Heart left ventricle (tissue), 16 donors: ENCODE results near the gene SLC12A4. TPM values are rescaled to one million over a fixed set of nuclear protein-coding genes. Genes with fewer than 3 reads are reported as not detected.

Experiments used
- ATAC-seq, 4 donors: fragments of 200-7000 bp; cut with Tn5 transposase; one replicate each; pipeline ENCODE4 v1.9.1; 2020 to 2022; ENCODE audit warnings: moderate library complexity in 4 of 4, mild to moderate bottlenecking in 3 of 4, moderate number of reproducible peaks in 1 of 4
- DNase-seq, 5 donors: peaks; one replicate each; pipeline ENCODE4 v3.0.0-alpha.2; 2020
- H3K27ac ChIP-seq, 12 donors: fragments of 200-600 bp; sonication (generic) in 4 of 12; one replicate each; pipeline versions ENCODE4 v1.5.0 to v1.8.0; 2016 to 2022; ENCODE audit warnings: mild to moderate bottlenecking in 2 of 12
- H3K27me3 ChIP-seq, 9 donors: fragments of 200-600 bp; sonication (generic) in 2 of 9; one replicate each; pipeline versions ENCODE4 v1.5.1 to v1.8.0; 2016 to 2022; ENCODE audit warnings: mild to moderate bottlenecking in 3 of 9
- H3K36me3 ChIP-seq, 9 donors: fragments of 200-600 bp; sonication (generic) in 2 of 9; one replicate each; pipeline versions ENCODE4 v1.5.0 to v1.8.0; 2018 to 2022; ENCODE audit warnings: mild to moderate bottlenecking in 2 of 9
- H3K4me1 ChIP-seq, 12 donors: fragments of 200-600 bp; sonication (generic) in 4 of 12; one replicate each; pipeline versions ENCODE4 v1.5.0 to v1.8.0; 2016 to 2022; ENCODE audit warnings: mild to moderate bottlenecking in 3 of 12
- H3K4me3 ChIP-seq, 12 donors: fragments of 200-600 bp; sonication (generic) in 4 of 12; one replicate each; pipeline versions ENCODE4 v1.5.0 to v1.8.0; 2017 to 2022; ENCODE audit warnings: mild to moderate bottlenecking in 9 of 12, moderate library complexity in 4 of 12
- H3K9me3 ChIP-seq, 12 donors: fragments of 200-600 bp; sonication (generic) in 4 of 12; one replicate each; pipeline versions ENCODE4 v1.5.0 to v1.8.0; 2016 to 2022; ENCODE audit warnings: mild to moderate bottlenecking in 1 of 12
- CTCF ChIP-seq, 12 donors: fragments of 200-600 bp; sonication (generic) in 4 of 12; IDR thresholded peaks; one replicate each; pipeline versions ENCODE4 v1.5.0 to v1.8.0; 2018 to 2022; ENCODE audit warnings: antibody characterized with exemption in 12 of 12, mild to moderate bottlenecking in 5 of 12
- POLR2A ChIP-seq, 2 donors: fragments of 450-650 bp; IDR thresholded peaks; one replicate each; pipeline ENCODE4 v1.6.1; 2017; ENCODE audit warnings: antibody characterized with exemption in 2 of 2, mild to moderate bottlenecking in 2 of 2, moderate library complexity in 2 of 2
- WGBS, 4 donors: extraction: QIAGEN DNeasy Blood & Tissue Kit in 2 of 4; methylation state at CpG; one replicate each; pipeline versions ENCODE4 v1.1.5 to v1.1.7; 2013 to 2018; 5-methylcytosine and 5-hydroxymethylcytosine counted together
- intact Hi-C, 10 donors: fragments of 100-400 bp; cut with DNase I; formaldehyde crosslinking; loops; one replicate each; pipeline versions ENCODE4 v1.11.1 to v1.14.2; 2022
- polyA plus RNA-seq, 2 donors: library from polyadenylated mRNA; stranded (reverse); fragments of 200-250 nt; gene quantifications; one replicate each; pipeline ENCODE4 v1.2.3, GENCODE V29; 2013
- total RNA-seq, 9 donors: library from RNA; depleted of rRNA in 2 of 9; stranded (reverse); fragments of >200 nt in 2 of 9; fragmentation: NEBNext Ultra II Directional in 3 of 9; extraction: Animal tissue kit (Norgen Biotek cat#: 25700) in 3 of 9; gene quantifications; one replicate each; pipeline versions ENCODE4 v1.1.0 to v1.2.4, GENCODE V29; 2016 to 2023
- donor health status: ischemic (EF 13 %, LVEDD 7.1; RV severe dilation, severe dysfunction).
- donor health status: healthy with polysubstance abuse.
- donor health status: DM: no; HTN: yes; CAD: no.
- donor health status: DM: no; HTN: no; CAD: no.
- donor health status: ischemic (EF 25% LVEDD 6.9; RV normal size, moderate dysfunction).
- donor health status: ischemic (EF 25% LVEDD 5.7; RV mildly dilated, moderate dysfunction).
- donor health status: healthy.
- donor health status: DM: yes; HTN: yes; CAD: no.
- donor health status: ischemic (EF 35%, LVEDD 5.7; RV mildly dilated, moderate dysfunction).
- donor health status: nonischemic (EF 11% LVEDD 7.7; RV severe dilation, severe dysfunction).
- donor health status: DM: yes; HTN: yes; CAD: no.
- donor health status: PGD.
- donor health status: ischemic (EF 29% LVEDD 5.4; RV normal size, mild dysfunction).
- donor health status: nonischemic (EF 23%, LVEDD 6.1; RV moderate dilation, normal function).

Gene SLC12A4
- total and polyA plus RNA-seq, 11 donors = 64.6 to 92.2 (median 85.9) TPM

DNA sequence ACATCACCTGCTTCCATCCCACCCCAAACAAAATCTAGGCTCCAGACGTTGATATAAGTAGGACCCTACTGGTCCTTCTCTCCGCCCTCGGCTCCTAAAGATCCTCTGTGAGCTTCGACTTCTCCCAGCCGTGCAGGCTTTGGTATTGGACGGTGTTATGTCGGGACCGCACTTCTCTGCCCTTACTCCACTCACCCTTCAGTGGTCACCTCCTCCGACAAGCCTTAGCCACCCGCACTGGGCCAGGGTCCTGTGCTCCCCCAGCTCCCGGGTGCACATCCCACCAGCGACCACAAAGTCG, 33.4 kb downstream of the SLC12A4 start:
- H3K4me3 ChIP-seq = peak overlapping the region in 11 of 12 donors; percentile 57 to 98 (median 75)
- H3K9me3 ChIP-seq = no peaks in the 10 kb centered on the region
- H3K4me1 ChIP-seq = peaks cover 0 to 38% (median 23%) of the 10 kb centered on the region in 12 donors
- DNase-seq (no peak), ATAC-seq (peak; percentile 2 to 5 (median 3))
- TF ChIP-seq CTCF (IDR thresholded peaks at IDR 0.05) (no peak), POLR2A (IDR thresholded peaks at IDR 0.05) (no peak)
- H3K27me3 ChIP-seq = no peaks in the 10 kb centered on the region
- H3K36me3 ChIP-seq = peaks cover 0 to 58% (median 27%) of the 10 kb centered on the region in 9 donors
- intact Hi-C loops = loop anchor here in 5 of 10 donors (1.0 to 10.0 kb wide), 4 partner anchors 33 to 410 kb away; partner anchors contain the start of genes RIPOR1 (in 2 of the 5) and SLC12A4 (in 1 of the 5)
- H3K27ac ChIP-seq = peak overlapping the region in 11 of 12 donors; percentile 87 to 99 (median 93)
- 19 to 36% (median 32%) methylated on average over 13 of the region's 13 CpGs for WGBS, 4 donors

DNA sequence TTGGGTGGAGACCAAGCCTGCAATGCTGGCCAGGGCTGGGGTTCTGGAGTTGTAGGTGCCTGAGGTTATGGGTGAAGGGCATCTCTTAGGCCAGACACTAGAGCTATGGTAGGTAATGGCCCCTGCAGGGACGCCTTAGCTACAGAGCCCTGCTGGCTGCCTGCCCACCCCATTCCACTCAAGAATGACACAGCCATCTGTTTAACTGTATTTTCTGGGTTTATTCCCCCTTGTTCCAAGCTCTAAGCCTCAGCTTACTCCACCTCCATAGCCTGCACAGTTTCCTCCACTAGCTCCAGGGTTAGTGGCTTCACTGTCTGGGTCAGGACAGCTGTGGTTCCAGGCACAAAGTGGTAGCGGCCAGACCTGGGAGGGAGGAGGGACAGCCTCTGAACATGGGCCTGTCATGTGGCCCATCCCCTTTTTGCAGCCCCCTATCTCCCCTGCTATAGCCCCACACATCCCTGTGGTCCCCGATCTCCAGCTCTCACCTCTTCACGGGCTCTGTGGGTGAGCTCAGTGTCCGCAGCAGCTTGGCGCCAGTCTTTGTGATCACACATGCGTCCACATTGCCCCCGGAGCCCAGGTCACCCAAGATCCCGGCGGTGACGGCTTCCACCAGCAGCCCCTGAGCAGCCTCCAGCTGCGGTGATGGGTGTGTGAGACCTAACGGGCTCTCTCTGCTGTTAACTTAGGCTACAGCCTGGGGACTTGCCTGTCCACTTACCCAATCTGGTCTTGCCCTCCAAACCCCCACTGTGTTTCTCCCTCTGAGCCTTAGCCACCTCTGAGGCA, 33.9 kb downstream of the SLC12A4 start:
- Histone ChIP-seq H3K27me3 (no peaks in the 10 kb centered on the region), H3K4me3 (peak overlapping the region in 10 of 12 donors; percentile 57 to 98 (median 77)), H3K4me1 (peaks cover 0 to 32% (median 23%) of the 10 kb centered on the region in 12 donors), H3K27ac (peak overlapping the region in 10 of 12 donors; percentile 87 to 99 (median 93)), H3K9me3 (no peaks in the 10 kb centered on the region), H3K36me3 (peaks cover 0 to 58% (median 25%) of the 10 kb centered on the region in 9 donors)
- ATAC-seq (peak in 2 of 4 donors; percentile 0 to 1), DNase-seq (no peak)
- TF ChIP-seq POLR2A (IDR thresholded peaks at IDR 0.05) (no peak), CTCF (IDR thresholded peaks at IDR 0.05) (no peak)
- intact Hi-C loops = loop anchor here in 5 of 10 donors (1.0 to 10.0 kb wide), 5 partner anchors 34 to 410 kb away; partner anchors contain the start of genes RIPOR1 (in 2 of the 5) and SLC12A4 (in 1 of the 5)
- 43 to 59% (median 46%) methylated on average over 13 of the region's 13 CpGs for WGBS, 4 donors

- ATAC-seq (no peak), DNase-seq (no peak)
- Histone ChIP-seq H3K27ac (no peak overlapping the region), H3K36me3 (peaks cover 0 to 58% (median 27%) of the 10 kb centered on the region in 9 donors), H3K27me3 (no peaks in the 10 kb centered on the region), H3K9me3 (no peaks in the 10 kb centered on the region), H3K4me3 (no peak overlapping the region), H3K4me1 (peaks cover 0 to 30% (median 23%) of the 10 kb centered on the region in 12 donors)
- 75 to 82% (median 80%) methylated on average over 6 to 7 of the region's 7 CpGs for WGBS, 4 donors
- intact Hi-C loops = loop anchor here in 4 of 10 donors (5.0 to 10.0 kb wide), 3 partner anchors 101 to 409 kb away; partner anchors contain the start of gene RIPOR1 (in 2 of the 4)
- no peak for TF ChIP-seq CTCF (IDR thresholded peaks at IDR 0.05)
- TF ChIP-seq POLR2A (IDR thresholded peaks at IDR 0.05) = no peak
These were observed 34.6 kb downstream of the SLC12A4 start for GRCh38 chr16:67933805-67934204.

DNA sequence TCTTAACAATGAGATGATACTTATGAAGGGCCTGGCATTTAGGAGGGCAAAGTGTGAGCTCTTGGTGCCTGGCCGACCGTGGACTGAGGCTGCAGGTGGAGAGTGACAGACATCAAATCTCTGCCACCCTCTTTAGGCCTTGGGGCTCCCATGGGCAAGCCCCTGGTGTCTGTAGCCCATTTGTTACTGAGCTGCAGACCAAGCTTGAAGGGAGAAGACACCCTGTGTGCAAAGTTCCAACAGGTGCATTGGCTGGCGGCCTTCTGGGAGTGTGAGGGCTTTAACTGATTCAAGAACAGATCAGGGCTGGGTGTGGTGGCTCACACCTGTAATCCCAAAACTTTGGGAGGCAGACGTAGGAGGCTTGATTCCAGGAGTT, 36.0 kb downstream of the SLC12A4 start:
- no peak for ATAC-seq
- WGBS, 4 donors = 93 to 97% (median 96%) methylated on average over 3 to 4 of the region's 4 CpGs
- no peak for TF ChIP-seq POLR2A (IDR thresholded peaks at IDR 0.05)
- no peak for TF ChIP-seq CTCF (IDR thresholded peaks at IDR 0.05)
- peaks cover 0 to 69% (median 38%) of the 10 kb centered on the region in 9 donors for H3K36me3 ChIP-seq
- no peak for DNase-seq
- no peak overlapping the region for H3K4me3 ChIP-seq
- peaks cover 0 to 33% (median 22%) of the 10 kb centered on the region in 12 donors for H3K4me1 ChIP-seq
- no peaks in the 10 kb centered on the region for H3K9me3 ChIP-seq
- H3K27ac ChIP-seq = no peak overlapping the region
- no peaks in the 10 kb centered on the region for H3K27me3 ChIP-seq
- intact Hi-C loops = loop anchor here in 4 of 10 donors (5.0 to 10.0 kb wide), 3 partner anchors 102 to 408 kb away; partner anchors contain the start of gene RIPOR1 (in 2 of the 4)
